ENCODE measurements around the gene PCIF1. TPM values are rescaled to one million over a fixed set of nuclear protein-coding genes. Genes with fewer than 3 reads are reported as not detected.

Gene PCIF1
- total and polyA plus RNA-seq, 9 of the 15 experiments (the other 6 are each of a cell fraction or from before 2014, with no cell fraction given), result 5.8 to 29.4 (median 11.3) TPM

GRCh38 chr20:45924391-45925261 lies 9.9 kb upstream of the PCIF1 start:
- Histone ChIP-seq H3K9me1 (ENCODE audit: control insufficient read depth, insufficient read depth, low read length) (no peaks in the 10 kb centered on the region), H2AFZ (ENCODE audit: low read depth, low read length) (no peak overlapping the region), H3K4me1 (replicated peaks in 1 of 2; ENCODE audit: control insufficient read depth in 2 of 2, insufficient read depth in 2 of 2, low read length in 2 of 2) (peaks cover 6 to 10% of the 10 kb centered on the region in 2 experiments; a peak in 4 of 5 replicates), H4K20me1 (replicated peaks; ENCODE audit: control insufficient read depth, insufficient read depth, low read length) (peaks cover 3% of the 10 kb centered on the region; the same call in 1 of the 2 replicates), H3K4me3 (no peak overlapping the region), H3K36me3 (ENCODE audit: control insufficient read depth, insufficient read depth, low read length) (no peaks in the 10 kb centered on the region), H3K4me2 (ENCODE audit: insufficient read depth, low read length) (no peak overlapping the region), H3K27ac (ENCODE audit: extremely low read depth, low read depth, low read length) (no peak overlapping the region), H3K79me2 (ENCODE audit: control insufficient read depth, insufficient read depth, low read length) (no peaks in the 10 kb centered on the region), H3K9ac (ENCODE audit: insufficient read depth in 1 of 2, low read depth in 2 of 2, low read length in 2 of 2) (peak overlapping the region in 1 of 2 experiments; percentile 56; a peak in 2 of 4 replicates), H3K9me3 (replicated peaks; ENCODE audit: control insufficient read depth, insufficient read depth, low read depth, low read length) (no peaks in the 10 kb centered on the region), H3K27me3 (ENCODE audit: control insufficient read depth in 2 of 2, insufficient read depth in 2 of 2, low read length in 2 of 2) (no peaks in the 10 kb centered on the region; a peak in 1 of 5 replicates)
- no TSS peak for BruUV-seq (replicated peaks)
- in situ Hi-C loops (cut with MboI) (no loop called here), intact Hi-C loops (cut with micrococcal nuclease) (no loop called here)
- TF ChIP-seq GATAD2B (IDR thresholded peaks at IDR 0.05; ENCODE audit: borderline replicate concordance) (no peak), PHF21A (IDR thresholded peaks at IDR 0.05; ENCODE audit: borderline replicate concordance, low read depth) (no peak), ZNF77 (CRISPR knock-in tag; IDR thresholded peaks at IDR 0.05) (no peak), NR3C1 (CRISPR knock-in tag; IDR thresholded peaks at IDR 0.05) (no peak), ZNF12 (CRISPR knock-in tag; IDR thresholded peaks at IDR 0.05) (no peak), KAT2B (IDR thresholded peaks at IDR 0.05; ENCODE audit: low read depth, low read length) (no peak), CAMTA2 (CRISPR knock-in tag; conservative IDR thresholded peaks at IDR 0.05) (no peak), C11orf30 (IDR thresholded peaks at IDR 0.05; ENCODE audit: low read depth) (peak; percentile 87), ZNF316 (IDR thresholded peaks at IDR 0.05) (peak; percentile 81), ZNF551 (CRISPR knock-in tag; IDR thresholded peaks at IDR 0.05) (no peak), GTF2F1 (IDR thresholded peaks at IDR 0.05; ENCODE audit: low read depth, low read length) (no peak), MAFG (tag; conservative IDR thresholded peaks at IDR 0.05) (peak; percentile 87), ZNF175 (CRISPR knock-in tag; IDR thresholded peaks at IDR 0.05; ENCODE audit: low read depth) (no peak), MAFF (IDR thresholded peaks at IDR 0.05; ENCODE audit: low read length) (peak; percentile 43; the same call in 1 of the 2 replicates), LCOR (CRISPR knock-in tag; IDR thresholded peaks at IDR 0.05) (no peak), ZNF707 (CRISPR knock-in tag; conservative IDR thresholded peaks at IDR 0.05) (no peak), SMAD1 (IDR thresholded peaks at IDR 0.05; ENCODE audit: low read depth, low read length, partially characterized antibody) (no peak), MAFK (IDR thresholded peaks at IDR 0.05; ENCODE audit: low read length) (peak; percentile 56; the same call in 1 of the 2 replicates)
- POLR2A ChIA-PET, result interaction anchor here (0.6 to 8.0 kb wide), 4 partner anchors 8 to 24 kb away, joined by 3 to 91 read pairs (median 4); partner anchors contain the start of gene PCIF1
- FAIRE-seq, result no peak
- no peak for ATAC-seq
- DNase-seq (ENCODE audit: extremely low read depth in 1 of 4, low spot score in 3 of 4), result no peak
- WGBS (ENCODE audit: insufficient coverage, low coverage, missing lambda C conversion rate), result 47% methylated on average over 21 of the region's 21 CpGs
- CTCF ChIA-PET (ENCODE audit: low intra/inter-chr PET ratio), result no interaction called here

All from K562 (cell line).